IPS-11a (cell line): ENCODE data around the gene DNAJC30.
"Not testable (repeated sequence)": the region's sequence is repeated elsewhere in the genome, so short reads cannot be mapped to it uniquely, and the experiment has no call there.

Experiments
- H3K4me3 ChIP-seq: one replicate; pipeline ENCODE4 v1.5.1; 2013; ENCODE audit warnings: low read depth, low read length, control low read depth

The DNAJC30 gene

GRCh38 chr7:73683056-73683787, at the start of gene DNAJC30, which contains the start of gene BUD23:
Gene DNAJC30 (minus strand): TSS chr7:73683453. CDS start chr7:73683423, 30 bp downstream.
Gene BUD23 (plus strand): TSS chr7:73683597. CDS start chr7:73683626, 29 bp downstream.
- H3K4me3 ChIP-seq = peak within 1 kb of the TSS; percentile 99

GRCh38 chr7:73732397-73732796, 49.1 kb upstream of the DNAJC30 start:
- no peak overlapping the region for H3K4me3 ChIP-seq

- H3K4me3 ChIP-seq = no peak overlapping the region
These were observed 47.2 kb upstream of the DNAJC30 start for GRCh38 chr7:73730485-73730884.

- H3K4me3 ChIP-seq = no peak overlapping the region
These were observed 45.3 kb upstream of the DNAJC30 start for GRCh38 chr7:73728551-73728950.

GRCh38 chr7:73727952-73728351, 44.7 kb upstream of the DNAJC30 start:
- H3K4me3 ChIP-seq = no peak overlapping the region

GRCh38 chr7:73726083-73726466, 42.8 kb upstream of the DNAJC30 start:
- no peak overlapping the region for H3K4me3 ChIP-seq

- H3K4me3 ChIP-seq = no peak overlapping the region
These were observed 40.6 kb upstream of the DNAJC30 start for GRCh38 chr7:73723813-73724212.

- H3K4me3 ChIP-seq = no peak overlapping the region
These were observed 39.5 kb upstream of the DNAJC30 start for GRCh38 chr7:73722785-73723184.

GRCh38 chr7:73722182-73722581, 38.9 kb upstream of the DNAJC30 start:
- H3K4me3 ChIP-seq = not testable (repeated sequence)

GRCh38 chr7:73721377-73721817, 38.1 kb upstream of the DNAJC30 start:
- no peak overlapping the region for H3K4me3 ChIP-seq

GRCh38 chr7:73720443-73720842, 37.2 kb upstream of the DNAJC30 start:
- H3K4me3 ChIP-seq = not testable (repeated sequence)

- peak overlapping the region; percentile 8 for H3K4me3 ChIP-seq
These were observed 36.5 kb upstream of the DNAJC30 start for GRCh38 chr7:73719806-73720169.

GRCh38 chr7:73718905-73719805, 35.9 kb upstream of the DNAJC30 start, which contains the start of gene STX1A:
Gene STX1A (minus strand): TSS chr7:73719669. CDS start chr7:73719631, 38 bp downstream.
- peak within 1 kb of the TSS; percentile 62 for H3K4me3 ChIP-seq

- peak overlapping the region; percentile 62 for H3K4me3 ChIP-seq
These were observed 35.2 kb upstream of the DNAJC30 start for GRCh38 chr7:73718438-73718881.

GRCh38 chr7:73717991-73718405, 34.7 kb upstream of the DNAJC30 start:
- H3K4me3 ChIP-seq = no peak overlapping the region

GRCh38 chr7:73717025-73717807, 34.0 kb upstream of the DNAJC30 start:
- no peak overlapping the region for H3K4me3 ChIP-seq

- no peak overlapping the region for H3K4me3 ChIP-seq
These were observed 33.2 kb upstream of the DNAJC30 start for GRCh38 chr7:73716318-73716890.

GRCh38 chr7:73715648-73716317, 32.5 kb upstream of the DNAJC30 start:
- H3K4me3 ChIP-seq = no peak overlapping the region

GRCh38 chr7:73713319-73713718, 30.1 kb upstream of the DNAJC30 start:
- not testable (repeated sequence) for H3K4me3 ChIP-seq

- no peak overlapping the region for H3K4me3 ChIP-seq
These were observed 29.5 kb upstream of the DNAJC30 start for GRCh38 chr7:73712773-73713172.
